ENCODE results near the gene CDK16. TPM values are rescaled to one million over a fixed set of nuclear protein-coding genes. Genes with fewer than 3 reads are reported as not detected.

CDK16 gene
- total and polyA plus RNA-seq, 2 donors (not counting 3 experiments of a cell fraction or from before 2014, with no cell fraction given) = 99.9 to 149 TPM

DNA sequence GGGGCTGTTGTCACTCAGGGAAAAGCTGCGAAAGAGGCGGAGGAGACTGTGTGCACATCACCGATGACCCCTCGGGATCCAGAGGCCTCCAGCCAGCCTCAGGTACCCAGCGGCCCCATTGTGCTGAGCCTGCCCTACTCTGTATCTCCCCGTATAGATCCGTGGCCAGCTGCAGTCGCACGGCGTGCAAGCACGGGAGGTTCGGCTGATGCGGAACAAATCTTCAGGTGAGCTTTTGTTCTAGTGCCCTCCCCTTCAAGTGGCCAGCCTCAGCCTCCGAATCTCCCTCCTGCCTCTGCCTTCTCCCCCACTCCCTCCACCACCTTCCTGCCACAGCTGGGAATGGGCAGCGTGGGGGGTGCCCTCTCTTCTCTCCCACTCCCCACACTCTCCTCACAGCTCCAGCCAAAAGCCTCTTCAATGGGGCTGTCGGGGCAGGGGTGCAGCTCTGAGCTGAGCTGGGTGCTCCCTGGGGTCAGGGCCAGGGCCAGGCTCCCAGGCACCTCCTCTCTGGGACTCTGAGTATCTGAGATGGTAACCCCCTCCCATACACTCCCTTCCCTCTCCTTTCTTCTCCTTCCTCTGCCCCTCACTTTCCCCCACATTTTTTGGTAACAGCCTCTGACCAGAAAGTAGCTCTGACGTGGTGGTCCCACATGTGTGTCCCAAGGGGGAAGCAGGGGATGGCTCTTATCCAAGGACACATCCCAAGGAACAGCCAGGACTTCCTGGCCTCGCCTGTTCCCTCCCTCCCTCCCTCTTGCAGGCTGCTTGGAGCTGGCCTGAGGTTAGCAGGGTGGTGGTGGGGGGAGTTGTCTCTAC, 45.3 kb upstream of the CDK16 start:
- no peaks in the 10 kb centered on the region for H3K27me3 ChIP-seq (ENCODE audit: control insufficient read depth in 2 of 2, insufficient read depth in 2 of 2, low read length in 2 of 2)
- no peaks in the 10 kb centered on the region for H3K9me1 ChIP-seq (replicated peaks; ENCODE audit: control insufficient read depth, extremely low read depth, insufficient read depth, low read length)
- no peak for DNase-seq (ENCODE audit: low read depth, low spot score)
- CTCF ChIA-PET = no interaction called here
- no peaks in the 10 kb centered on the region for H3K4me1 ChIP-seq (ENCODE audit: control insufficient read depth, extremely low read depth, insufficient read depth, low read length)
- H2AFZ ChIP-seq (ENCODE audit: low read depth, low read length) = no peak overlapping the region
- no peak overlapping the region for H3K4me2 ChIP-seq (ENCODE audit: insufficient read depth, low read length)
- H3K9me3 ChIP-seq (replicated peaks; ENCODE audit: control insufficient read depth, insufficient read depth, low read length) = no peaks in the 10 kb centered on the region
- POLR2A ChIA-PET = no interaction called here
- no peak overlapping the region for H3K9ac ChIP-seq (replicated peaks; ENCODE audit: extremely low read depth, insufficient read depth, low read length)
- no TSS peak for BruUV-seq (replicated peaks)
- no peak overlapping the region for H3K27ac ChIP-seq (ENCODE audit: insufficient read depth, low read depth, low read length)
- H3K79me2 ChIP-seq (ENCODE audit: control insufficient read depth, insufficient read depth, low read length) = no peaks in the 10 kb centered on the region
- dilution Hi-C loops (cut with MboI; ENCODE audit: extremely low pct_ligation_motif_present, low sequenced_read_pairs) = no loop called here
- H4K20me1 ChIP-seq (replicated peaks; ENCODE audit: control insufficient read depth, extremely low read depth, insufficient read depth, low read length) = no peaks in the 10 kb centered on the region
- H3K36me3 ChIP-seq (ENCODE audit: control insufficient read depth in 2 of 2, extremely low read depth in 1 of 2, insufficient read depth in 2 of 2, low read length in 2 of 2) = peaks cover 0 to 55% of the 10 kb centered on the region in 2 experiments
- H3K4me3 ChIP-seq (replicated peaks in 1 of 3; ENCODE audit: insufficient read depth in 1 of 3, low read depth in 1 of 3, low read length in 3 of 3) = no peak overlapping the region
- no peak for TF ChIP-seq POLR2AphosphoS5 (IDR thresholded peaks at IDR 0.05; ENCODE audit: insufficient read depth, low read depth, low read length)
- FAIRE-seq = no peak
- intact Hi-C loops (cut with micrococcal nuclease) = no loop called here

DNA sequence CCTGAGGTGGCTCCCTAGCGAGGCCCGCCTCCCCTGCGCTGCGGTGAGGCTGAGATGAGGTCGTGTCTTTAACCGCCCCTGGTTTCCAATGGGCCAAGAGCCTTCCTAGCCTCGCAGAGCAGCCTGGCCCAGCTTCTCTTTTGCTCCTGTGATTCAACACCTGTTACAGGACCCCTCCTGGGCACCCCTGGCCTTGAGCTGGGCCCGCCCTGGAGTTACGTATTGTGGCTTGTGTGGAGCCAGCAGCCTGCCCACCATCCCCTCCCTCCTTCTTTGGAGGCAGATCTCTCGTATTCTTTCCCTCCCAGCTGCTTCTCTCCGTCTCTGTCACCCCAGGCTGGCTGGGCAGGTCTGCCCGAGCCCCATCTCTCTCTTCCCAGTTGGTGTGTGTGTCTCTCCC, 44.1 kb upstream of the CDK16 start:
- H3K36me3 ChIP-seq (ENCODE audit: control insufficient read depth in 2 of 2, extremely low read depth in 1 of 2, insufficient read depth in 2 of 2, low read length in 2 of 2) = peaks cover 0 to 56% of the 10 kb centered on the region in 2 experiments
- dilution Hi-C loops (cut with MboI; ENCODE audit: extremely low pct_ligation_motif_present, low sequenced_read_pairs) = no loop called here
- no peak overlapping the region for H3K9ac ChIP-seq (replicated peaks; ENCODE audit: extremely low read depth, insufficient read depth, low read length)
- no peaks in the 10 kb centered on the region for H3K9me3 ChIP-seq (replicated peaks; ENCODE audit: control insufficient read depth, insufficient read depth, low read length)
- no TSS peak for BruUV-seq (replicated peaks)
- H4K20me1 ChIP-seq (replicated peaks; ENCODE audit: control insufficient read depth, extremely low read depth, insufficient read depth, low read length) = no peaks in the 10 kb centered on the region
- no peak overlapping the region for H3K4me2 ChIP-seq (ENCODE audit: insufficient read depth, low read length)
- DNase-seq (ENCODE audit: low read depth, low spot score) = no peak
- H3K9me1 ChIP-seq (replicated peaks; ENCODE audit: control insufficient read depth, extremely low read depth, insufficient read depth, low read length) = no peaks in the 10 kb centered on the region
- ChIA-PET CTCF (no interaction called here), POLR2A (no interaction called here)
- H3K79me2 ChIP-seq (ENCODE audit: control insufficient read depth, insufficient read depth, low read length) = no peaks in the 10 kb centered on the region
- H2AFZ ChIP-seq (ENCODE audit: low read depth, low read length) = no peak overlapping the region
- H3K27ac ChIP-seq (ENCODE audit: insufficient read depth, low read depth, low read length) = no peak overlapping the region
- H3K4me1 ChIP-seq (ENCODE audit: control insufficient read depth, extremely low read depth, insufficient read depth, low read length) = no peaks in the 10 kb centered on the region
- TF ChIP-seq EZH2 (IDR thresholded peaks at IDR 0.05; ENCODE audit: borderline replicate concordance, low read depth, low read length, severe bottlenecking) = no peak
- TF ChIP-seq, protein P1, sequence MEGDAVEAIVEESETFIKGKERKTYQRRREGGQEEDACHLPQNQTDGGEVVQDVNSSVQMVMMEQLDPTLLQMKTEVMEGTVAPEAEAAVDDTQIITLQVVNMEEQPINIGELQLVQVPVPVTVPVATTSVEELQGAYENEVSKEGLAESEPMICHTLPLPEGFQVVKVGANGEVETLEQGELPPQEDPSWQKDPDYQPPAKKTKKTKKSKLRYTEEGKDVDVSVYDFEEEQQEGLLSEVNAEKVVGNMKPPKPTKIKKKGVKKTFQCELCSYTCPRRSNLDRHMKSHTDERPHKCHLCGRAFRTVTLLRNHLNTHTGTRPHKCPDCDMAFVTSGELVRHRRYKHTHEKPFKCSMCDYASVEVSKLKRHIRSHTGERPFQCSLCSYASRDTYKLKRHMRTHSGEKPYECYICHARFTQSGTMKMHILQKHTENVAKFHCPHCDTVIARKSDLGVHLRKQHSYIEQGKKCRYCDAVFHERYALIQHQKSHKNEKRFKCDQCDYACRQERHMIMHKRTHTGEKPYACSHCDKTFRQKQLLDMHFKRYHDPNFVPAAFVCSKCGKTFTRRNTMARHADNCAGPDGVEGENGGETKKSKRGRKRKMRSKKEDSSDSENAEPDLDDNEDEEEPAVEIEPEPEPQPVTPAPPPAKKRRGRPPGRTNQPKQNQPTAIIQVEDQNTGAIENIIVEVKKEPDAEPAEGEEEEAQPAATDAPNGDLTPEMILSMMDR (IDR thresholded peaks at IDR 0.05; ENCODE audit: extremely low read depth in 1 of 2, insufficient read depth in 1 of 2, low read depth in 1 of 2, low read length in 2 of 2) = no peak
- TF ChIP-seq JUN (IDR thresholded peaks at IDR 0.05; ENCODE audit: borderline replicate concordance, insufficient read depth, insufficient read length, low read depth) = no peak
- TF ChIP-seq MYC (IDR thresholded peaks at IDR 0.05; ENCODE audit: low read depth, low read length) = no peak
- no peak for TF ChIP-seq GATA2 (IDR thresholded peaks at IDR 0.05; ENCODE audit: insufficient read depth, insufficient read length, low read depth, low read length)
- no peak for TF ChIP-seq FOS (IDR thresholded peaks at IDR 0.05; ENCODE audit: borderline replicate concordance, insufficient read depth, low read length)
- TF ChIP-seq, protein P2, sequence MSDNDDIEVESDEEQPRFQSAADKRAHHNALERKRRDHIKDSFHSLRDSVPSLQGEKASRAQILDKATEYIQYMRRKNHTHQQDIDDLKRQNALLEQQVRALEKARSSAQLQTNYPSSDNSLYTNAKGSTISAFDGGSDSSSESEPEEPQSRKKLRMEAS (IDR thresholded peaks at IDR 0.05; ENCODE audit: insufficient read depth, insufficient read length) = no peak
- TF ChIP-seq POLR2A (IDR thresholded peaks at IDR 0.05; ENCODE audit: low read depth, low read length) = no peak
- no peak for TF ChIP-seq POLR2AphosphoS5 (IDR thresholded peaks at IDR 0.05; ENCODE audit: insufficient read depth, low read depth, low read length)
- FAIRE-seq = no peak
- no peak overlapping the region for H3K4me3 ChIP-seq (replicated peaks in 1 of 3; ENCODE audit: insufficient read depth in 1 of 3, low read depth in 1 of 3, low read length in 3 of 3)
- no peaks in the 10 kb centered on the region for H3K27me3 ChIP-seq (ENCODE audit: control insufficient read depth in 2 of 2, insufficient read depth in 2 of 2, low read length in 2 of 2)
- intact Hi-C loops (cut with micrococcal nuclease) = no loop called here

Measured in endothelial cell of umbilical vein (primary cell).